Measurements from ENCODE around the gene CHIC2. TPM values are rescaled to one million over a fixed set of nuclear protein-coding genes. Genes with fewer than 3 reads are reported as not detected.

The CHIC2 gene
- polyA plus RNA-seq, 3 donors = 23.1 to 83.3 (median 73.4) TPM

GRCh38 chr4:54090804-54091623, 26.6 kb upstream of the CHIC2 start:
- no peak overlapping the region for H3K9ac ChIP-seq (ENCODE audit: insufficient read depth, low read length, poor library complexity, severe bottlenecking)

GRCh38 chr4:54090404-54090803, 26.0 kb upstream of the CHIC2 start:
- Histone ChIP-seq H3K79me2 (ENCODE audit: insufficient read depth, low read length) (no peaks in the 10 kb centered on the region), H3K9ac (ENCODE audit: insufficient read depth, low read length, poor library complexity, severe bottlenecking) (no peak overlapping the region), H3K36me3 (replicated peaks in 1 of 2; ENCODE audit: control insufficient read depth in 1 of 2, insufficient read depth in 2 of 2, low read length in 2 of 2) (no peaks in the 10 kb centered on the region), H3K27me3 (ENCODE audit: control insufficient read depth in 2 of 2, insufficient read depth in 2 of 2, low read length in 2 of 2) (peaks cover 48 to 79% of the 10 kb centered on the region in 2 donors), H3K4me3 (replicated peaks in 1 of 3; ENCODE audit: low read depth in 2 of 3, low read length in 3 of 3) (no peak overlapping the region), H3K4me2 (replicated peaks; ENCODE audit: extremely low read depth, low read length, poor library complexity, severe bottlenecking) (no peak overlapping the region), H4K20me1 (ENCODE audit: insufficient read depth, low read length) (no peaks in the 10 kb centered on the region), H2AFZ (ENCODE audit: insufficient read depth, low read depth, low read length, poor library complexity, severe bottlenecking) (no peak overlapping the region), H3K9me3 (replicated peaks in 1 of 2; ENCODE audit: control insufficient read depth in 1 of 2, insufficient read depth in 1 of 2, low read length in 2 of 2) (peaks cover 0 to 26% of the 10 kb centered on the region in 2 donors), H3K27ac (ENCODE audit: low read depth in 1 of 2, low read length in 2 of 2) (no peak overlapping the region), H3K4me1 (ENCODE audit: control insufficient read depth in 1 of 2, insufficient read depth in 2 of 2, low read length in 2 of 2) (peaks cover 15 to 17% of the 10 kb centered on the region in 2 donors)
- H3K9me3 Mint-ChIP-seq = peaks cover 0 to 20% (median 4%) of the 10 kb centered on the region in 7 donors
- H3K4me1 Mint-ChIP-seq = peaks cover 28% of the 10 kb centered on the region
- no peak for DNase-seq
- intact Hi-C loops (cut with micrococcal nuclease) = no loop called here
- no peak for TF ChIP-seq CTCF (IDR thresholded peaks at IDR 0.05)
- peaks cover 0 to 12% of the 10 kb centered on the region in 2 donors for H3K36me3 Mint-ChIP-seq
- H3K27ac Mint-ChIP-seq = no peak overlapping the region
- H3K4me3 Mint-ChIP-seq = peak overlapping the region in 1 of 2 donors; percentile 100
- WGBS (ENCODE audit: insufficient coverage) = 92% methylated on average over 2 of the region's 8 CpGs
- peaks cover 64 to 69% (median 68%) of the 10 kb centered on the region in 3 donors for H3K27me3 Mint-ChIP-seq (ENCODE audit: low read depth in 3 of 3)

More at GRCh38 chr4:54090804-54091623, 26.6 kb upstream of the CHIC2 start:
- 27% methylated on average over 24 of the region's 27 CpGs for WGBS (ENCODE audit: insufficient coverage)
- Histone ChIP-seq H3K4me2 (replicated peaks; ENCODE audit: extremely low read depth, low read length, poor library complexity, severe bottlenecking) (peak overlapping the region; percentile 85), H2AFZ (ENCODE audit: insufficient read depth, low read depth, low read length, poor library complexity, severe bottlenecking) (peak overlapping the region; percentile 91), H3K4me3 (replicated peaks in 1 of 3; ENCODE audit: low read depth in 2 of 3, low read length in 3 of 3) (peak overlapping the region in 2 of 3 experiments; percentile 42 to 77), H3K9me3 (replicated peaks in 1 of 2; ENCODE audit: control insufficient read depth in 1 of 2, insufficient read depth in 1 of 2, low read length in 2 of 2) (peaks cover 0 to 30% of the 10 kb centered on the region in 2 donors), H3K36me3 (replicated peaks in 1 of 2; ENCODE audit: control insufficient read depth in 1 of 2, insufficient read depth in 2 of 2, low read length in 2 of 2) (no peaks in the 10 kb centered on the region), H3K27me3 (ENCODE audit: control insufficient read depth in 2 of 2, insufficient read depth in 2 of 2, low read length in 2 of 2) (peaks cover 54 to 83% of the 10 kb centered on the region in 2 donors), H3K4me1 (ENCODE audit: control insufficient read depth in 1 of 2, insufficient read depth in 2 of 2, low read length in 2 of 2) (peaks cover 15 to 17% of the 10 kb centered on the region in 2 donors), H4K20me1 (ENCODE audit: insufficient read depth, low read length) (no peaks in the 10 kb centered on the region), H3K27ac (ENCODE audit: low read depth in 1 of 2, low read length in 2 of 2) (no peak overlapping the region), H3K79me2 (ENCODE audit: insufficient read depth, low read length) (no peaks in the 10 kb centered on the region)
- DNase-seq = no peak
- no peak overlapping the region for H3K27ac Mint-ChIP-seq
- intact Hi-C loops (cut with micrococcal nuclease) = no loop called here
- peaks cover 28% of the 10 kb centered on the region for H3K4me1 Mint-ChIP-seq
- H3K27me3 Mint-ChIP-seq (ENCODE audit: low read depth in 3 of 3) = peaks cover 70 to 76% (median 73%) of the 10 kb centered on the region in 3 donors
- TF ChIP-seq CTCF (IDR thresholded peaks at IDR 0.05) = no peak
- H3K9me3 Mint-ChIP-seq = peaks cover 0 to 20% (median 4%) of the 10 kb centered on the region in 7 donors
- peaks cover 0 to 12% of the 10 kb centered on the region in 2 donors for H3K36me3 Mint-ChIP-seq
- H3K4me3 Mint-ChIP-seq = peak overlapping the region; percentile 93 to 100

Measured in CD14-positive monocyte (primary cell).